Neutrophil (primary cell): Measurements from ENCODE around the gene DOCK9.

Source experiments
- H3K27ac ChIP-seq: fragments of 200-600 bp; sonication (generic); 2 replicates; pipeline ENCODE4 v1.5.1; 2016; ENCODE audit warnings: mild to moderate bottlenecking, moderate library complexity
- H3K27me3 ChIP-seq: fragments of 200-600 bp; sonication (generic); 2 replicates; pipeline ENCODE4 v1.6.0; 2016; ENCODE audit warnings: mild to moderate bottlenecking
- H3K36me3 ChIP-seq: fragments of 200-600 bp; sonication (generic); 2 replicates; pipeline ENCODE4 v1.5.1; 2017
- H3K4me1 ChIP-seq, 2 experiments: fragments of 200-600 bp in 1 of 2; sonication (generic) in 1 of 2; 1 replicate in 1 of 2; 2 replicates in 1 of 2; pipeline versions ENCODE4 v1.5.1 to v1.6.1; 2013 to 2016; ENCODE audit warnings: low read depth in 1 of 2, low read length in 1 of 2, mild to moderate bottlenecking in 1 of 2, moderate library complexity in 1 of 2; ENCODE audit not compliant: control insufficient read depth in 1 of 2, insufficient read depth in 1 of 2
- H3K4me3 ChIP-seq, 2 experiments: fragments of 200-600 bp in 1 of 2; sonication (generic) in 1 of 2; 1 replicate in 1 of 2; 2 replicates in 1 of 2; pipeline ENCODE4 v1.5.1; 2013 to 2016; ENCODE audit warnings: low read depth in 1 of 2, low read length in 1 of 2, mild to moderate bottlenecking in 1 of 2, moderate library complexity in 1 of 2
- H3K9me3 ChIP-seq: fragments of 200-600 bp; sonication (generic); 2 replicates; pipeline ENCODE4 v1.5.1; 2016
- TF ChIP-seq, protein P1 (sequence below): fragments of 200-600 bp; sonication (generic); IDR thresholded peaks from 2 replicates; pipeline ENCODE4 v1.5.1; 2016; ENCODE audit warnings: antibody characterized with exemption

The DOCK9 gene

DNA sequence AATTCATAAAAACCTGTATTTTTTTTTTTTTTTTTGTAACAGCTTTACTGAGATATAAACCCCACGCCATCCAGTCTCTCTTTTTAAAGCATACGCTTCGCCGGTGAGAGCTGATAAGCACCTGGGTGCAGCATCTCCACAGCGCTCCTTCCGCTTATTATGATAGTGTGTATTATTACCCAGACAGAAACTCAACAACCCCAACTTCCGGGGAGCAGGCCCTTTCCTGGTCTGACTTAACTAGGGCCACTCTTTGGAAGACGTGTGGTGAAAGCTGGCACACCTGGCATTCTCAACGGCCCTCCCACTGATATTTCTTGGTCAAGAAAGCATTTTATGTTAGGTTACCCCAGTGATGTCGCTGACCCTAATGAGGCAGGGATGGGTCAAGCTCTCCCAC is 173.9 kb downstream of the DOCK9 start:
- Histone ChIP-seq H3K9me3 (no peaks in the 10 kb centered on the region), H3K27me3 (no peaks in the 10 kb centered on the region), H3K27ac (no peak overlapping the region), H3K4me1 (no peaks in the 10 kb centered on the region), H3K36me3 (no peaks in the 10 kb centered on the region), H3K4me3 (no peak overlapping the region)
- TF ChIP-seq, protein P1, sequence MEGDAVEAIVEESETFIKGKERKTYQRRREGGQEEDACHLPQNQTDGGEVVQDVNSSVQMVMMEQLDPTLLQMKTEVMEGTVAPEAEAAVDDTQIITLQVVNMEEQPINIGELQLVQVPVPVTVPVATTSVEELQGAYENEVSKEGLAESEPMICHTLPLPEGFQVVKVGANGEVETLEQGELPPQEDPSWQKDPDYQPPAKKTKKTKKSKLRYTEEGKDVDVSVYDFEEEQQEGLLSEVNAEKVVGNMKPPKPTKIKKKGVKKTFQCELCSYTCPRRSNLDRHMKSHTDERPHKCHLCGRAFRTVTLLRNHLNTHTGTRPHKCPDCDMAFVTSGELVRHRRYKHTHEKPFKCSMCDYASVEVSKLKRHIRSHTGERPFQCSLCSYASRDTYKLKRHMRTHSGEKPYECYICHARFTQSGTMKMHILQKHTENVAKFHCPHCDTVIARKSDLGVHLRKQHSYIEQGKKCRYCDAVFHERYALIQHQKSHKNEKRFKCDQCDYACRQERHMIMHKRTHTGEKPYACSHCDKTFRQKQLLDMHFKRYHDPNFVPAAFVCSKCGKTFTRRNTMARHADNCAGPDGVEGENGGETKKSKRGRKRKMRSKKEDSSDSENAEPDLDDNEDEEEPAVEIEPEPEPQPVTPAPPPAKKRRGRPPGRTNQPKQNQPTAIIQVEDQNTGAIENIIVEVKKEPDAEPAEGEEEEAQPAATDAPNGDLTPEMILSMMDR = no peak

DNA sequence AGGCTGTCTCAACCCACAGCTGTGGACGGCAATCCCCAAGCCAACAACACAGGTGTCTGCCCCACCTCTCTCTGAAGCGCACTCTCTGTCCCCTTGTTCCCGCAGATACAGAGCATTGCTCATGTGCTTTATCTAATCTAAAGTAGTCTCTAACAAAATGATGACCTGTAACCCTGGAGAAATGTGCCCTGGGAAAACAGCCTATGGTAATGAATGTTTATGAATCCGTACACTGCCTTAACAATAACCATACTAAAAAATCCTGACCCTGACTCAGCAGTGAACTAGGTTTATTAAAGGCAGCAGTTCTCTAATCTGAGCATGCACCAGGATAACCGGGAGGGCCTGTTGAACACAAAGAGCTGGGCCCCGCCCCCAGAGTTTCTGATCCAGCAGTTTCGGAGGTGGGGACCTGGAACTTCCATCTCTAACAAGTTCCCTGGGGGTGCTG is 174.7 kb downstream of the DOCK9 start:
- Histone ChIP-seq H3K27ac (no peak overlapping the region), H3K4me3 (no peak overlapping the region), H3K4me1 (no peaks in the 10 kb centered on the region), H3K36me3 (no peaks in the 10 kb centered on the region), H3K9me3 (no peaks in the 10 kb centered on the region), H3K27me3 (no peaks in the 10 kb centered on the region)
- TF ChIP-seq, protein P1 = no peak

DNA sequence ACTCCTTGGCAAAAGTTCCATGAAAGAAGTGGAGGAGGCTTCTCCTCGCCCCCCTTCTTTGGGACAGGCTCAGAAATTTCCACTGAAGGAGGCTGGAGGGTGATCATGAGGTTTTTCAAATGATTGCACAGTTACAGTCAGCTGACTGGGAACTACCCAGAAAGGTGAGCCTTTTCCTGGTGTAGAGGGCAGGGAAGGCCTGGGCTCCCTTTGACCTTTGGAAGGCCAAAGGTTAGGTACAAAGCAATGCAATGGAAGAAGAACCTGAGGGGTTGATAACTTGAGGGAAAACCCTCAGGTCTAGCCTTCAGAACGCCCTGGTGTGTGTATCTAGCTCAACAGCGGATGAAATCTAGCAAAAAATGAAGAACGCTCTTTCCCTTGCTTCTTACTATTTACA is 175.3 kb downstream of the DOCK9 start:
- Histone ChIP-seq H3K36me3 (no peaks in the 10 kb centered on the region), H3K4me1 (no peaks in the 10 kb centered on the region), H3K9me3 (no peaks in the 10 kb centered on the region), H3K27me3 (no peaks in the 10 kb centered on the region), H3K4me3 (no peak overlapping the region), H3K27ac (no peak overlapping the region)
- TF ChIP-seq, protein P1 = no peak

DNA sequence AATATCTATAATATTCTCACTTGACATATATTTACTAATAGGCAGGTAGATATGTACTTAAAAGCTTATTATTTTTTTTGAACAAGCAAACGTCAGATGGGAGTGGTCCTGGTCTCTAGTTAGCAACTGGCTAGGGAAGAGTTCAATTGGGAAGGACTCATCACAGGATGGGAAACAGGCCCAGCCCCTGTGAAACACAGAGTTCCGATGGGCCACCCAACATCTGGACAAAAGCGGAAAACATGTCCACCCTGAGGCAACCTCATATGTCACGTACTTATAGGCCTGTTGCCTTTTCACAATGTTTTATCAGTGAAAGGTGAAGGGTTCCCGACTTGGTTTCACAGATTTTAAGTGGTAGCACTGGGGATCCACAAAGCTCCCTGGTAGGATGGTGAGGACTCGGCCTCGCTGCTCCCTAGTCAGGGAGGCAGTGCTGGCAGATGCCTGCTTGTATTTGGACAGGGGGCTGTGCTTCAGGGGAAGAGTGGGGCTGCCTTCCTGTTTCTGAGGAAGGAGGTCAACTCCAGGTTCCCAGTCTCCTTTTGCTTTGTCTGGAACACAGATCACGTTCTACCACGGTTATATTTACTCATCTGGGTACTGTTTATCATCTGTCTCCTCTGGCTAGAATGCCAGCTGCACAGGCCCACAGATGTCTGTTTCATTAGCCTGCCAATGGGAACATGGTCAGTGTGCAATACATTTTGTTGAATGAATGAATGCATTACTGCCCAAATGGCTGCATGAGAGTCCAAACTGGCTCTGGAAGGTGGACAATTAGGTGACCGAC is 176.0 kb downstream of the DOCK9 start:
- Histone ChIP-seq H3K27ac (no peak overlapping the region), H3K36me3 (no peaks in the 10 kb centered on the region), H3K4me1 (no peaks in the 10 kb centered on the region), H3K9me3 (no peaks in the 10 kb centered on the region), H3K27me3 (no peaks in the 10 kb centered on the region), H3K4me3 (no peak overlapping the region)
- TF ChIP-seq, protein P1 = no peak

DNA sequence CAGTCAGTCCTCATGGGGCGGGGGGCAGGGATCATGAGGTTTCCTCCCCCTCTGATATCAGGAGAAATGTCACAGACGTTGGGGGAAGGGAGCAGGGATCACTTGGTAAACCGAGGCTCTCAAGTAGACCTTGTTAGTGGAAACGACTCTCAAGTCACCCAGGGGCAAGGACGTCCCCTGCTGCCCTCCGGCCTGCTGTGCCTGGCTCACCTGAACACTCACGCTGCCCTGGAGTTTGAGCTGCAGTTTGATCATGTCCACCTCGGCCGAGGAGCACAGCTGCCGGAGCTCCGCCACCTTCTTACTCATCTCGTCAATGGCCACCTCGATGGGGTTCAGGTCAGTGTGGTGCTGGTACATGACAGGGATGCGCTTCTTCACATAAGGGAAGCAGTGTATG is 177.8 kb downstream of the DOCK9 start:
- Histone ChIP-seq H3K9me3 (no peaks in the 10 kb centered on the region), H3K27me3 (peaks cover 2% of the 10 kb centered on the region), H3K4me3 (no peak overlapping the region), H3K36me3 (no peaks in the 10 kb centered on the region), H3K4me1 (no peaks in the 10 kb centered on the region), H3K27ac (no peak overlapping the region)
- TF ChIP-seq, protein P1 = no peak
